22Rv1 (cell line): ENCODE results near the gene CDH16.

Experiments
- CTCF ChIP-seq: fragments of 450-650 bp; IDR thresholded peaks from 2 replicates; pipeline ENCODE4 v1.5.1; 2017; ENCODE audit warnings: mild to moderate bottlenecking
- ZFX ChIP-seq: fragments of 450-650 bp; IDR thresholded peaks from 2 replicates; pipeline ENCODE4 v1.6.1; 2017; ENCODE audit warnings: antibody characterized with exemption, borderline replicate concordance

GRCh38 chr16:66948134-66948836, 29.6 kb upstream of the CDH16 start:
- no peak for TF ChIP-seq CTCF
- TF ChIP-seq ZFX, result no peak
